Measurements from ENCODE around the gene NMNAT3.

DNA sequence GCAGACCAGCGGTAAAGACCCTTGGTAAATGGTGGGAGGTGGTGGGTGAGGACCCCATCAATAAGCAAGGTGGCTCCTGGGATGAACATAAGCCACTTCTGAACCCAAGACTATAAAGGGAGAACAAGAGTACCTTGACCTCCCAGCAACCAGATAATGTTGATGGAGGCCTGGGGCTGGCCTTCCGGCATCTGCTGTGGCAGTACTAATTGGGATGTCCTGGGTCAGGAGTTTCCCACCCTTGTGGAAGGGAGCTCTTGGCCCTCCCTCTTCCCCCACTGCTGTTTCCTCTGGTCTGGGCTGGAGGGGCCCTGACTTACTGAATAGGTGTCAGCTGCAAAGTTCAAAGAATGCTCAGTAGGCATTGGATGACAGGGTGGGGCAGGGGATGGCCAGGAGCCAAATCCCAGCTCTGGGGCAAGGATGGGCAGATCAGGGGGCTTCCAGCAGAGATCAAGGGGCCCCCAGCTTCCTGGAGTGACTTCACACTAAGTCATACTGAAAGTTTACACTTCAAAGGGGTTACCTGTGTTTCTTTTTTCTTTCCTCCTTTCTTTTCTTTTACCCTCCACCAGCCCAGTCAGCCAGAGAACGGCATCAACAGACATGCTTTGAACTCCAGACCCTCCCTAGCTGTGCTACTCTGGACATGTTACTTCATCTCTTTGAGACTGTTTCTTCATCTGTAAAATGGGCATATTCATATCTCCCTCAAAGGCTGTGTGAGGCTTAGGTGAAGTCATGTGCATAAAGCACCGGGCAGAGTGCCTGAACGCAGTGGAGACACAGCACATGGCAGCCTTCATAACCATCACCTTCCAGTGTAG, 139.8 kb downstream of the NMNAT3 start:
- TF ChIP-seq NFRKB (IDR thresholded peaks at IDR 0.05) (no peak), ELF4 (IDR thresholded peaks at IDR 0.05) (no peak), CTBP1 (IDR thresholded peaks at IDR 0.05; ENCODE audit: borderline replicate concordance) (no peak), ZNF384 (IDR thresholded peaks at IDR 0.05) (no peak), L3MBTL2 (conservative IDR thresholded peaks at IDR 0.05) (no peak), SUZ12 (IDR thresholded peaks at IDR 0.05) (no peak), HDGF (IDR thresholded peaks at IDR 0.05; ENCODE audit: borderline replicate concordance) (no peak), SP1 (IDR thresholded peaks at IDR 0.05) (no peak), FOXM1 (IDR thresholded peaks at IDR 0.05; ENCODE audit: borderline replicate concordance) (no peak), FOXA1 (IDR thresholded peaks at IDR 0.05) (no peak), ARNT (IDR thresholded peaks at IDR 0.05) (no peak), FOXK2 (IDR thresholded peaks at IDR 0.05) (no peak), BHLHE40 (IDR thresholded peaks at IDR 0.05; ENCODE audit: borderline replicate concordance) (no peak)
- TF ChIP-seq, protein P1, sequence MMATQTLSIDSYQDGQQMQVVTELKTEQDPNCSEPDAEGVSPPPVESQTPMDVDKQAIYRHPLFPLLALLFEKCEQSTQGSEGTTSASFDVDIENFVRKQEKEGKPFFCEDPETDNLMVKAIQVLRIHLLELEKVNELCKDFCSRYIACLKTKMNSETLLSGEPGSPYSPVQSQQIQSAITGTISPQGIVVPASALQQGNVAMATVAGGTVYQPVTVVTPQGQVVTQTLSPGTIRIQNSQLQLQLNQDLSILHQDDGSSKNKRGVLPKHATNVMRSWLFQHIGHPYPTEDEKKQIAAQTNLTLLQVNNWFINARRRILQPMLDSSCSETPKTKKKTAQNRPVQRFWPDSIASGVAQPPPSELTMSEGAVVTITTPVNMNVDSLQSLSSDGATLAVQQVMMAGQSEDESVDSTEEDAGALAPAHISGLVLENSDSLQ (IDR thresholded peaks at IDR 0.05): no peak

Measured in HEK293T (cell line).